Left renal pelvis (tissue), 4 donors: ENCODE measurements around the gene WIF1. TPM values are rescaled to one million over a fixed set of nuclear protein-coding genes. Genes with fewer than 3 reads are reported as not detected.
A peak's percentile ranks its signal among the peaks of the same experiment; 100 is the strongest.

Experiments used
- DNase-seq, 4 donors: peaks; one replicate each; pipeline ENCODE4 v3.0.0-alpha.2; 2013; ENCODE audit warnings: low read depth in 4 of 4, low spot score in 3 of 4
- polyA plus RNA-seq, 4 donors: library from polyadenylated mRNA; unstranded; fragments of 120-200 nt; gene quantifications; one replicate each; pipeline ENCODE4 v1.2.1, GENCODE V29; 2013; ENCODE audit not compliant: insufficient read length in 4 of 4

Gene WIF1, protein sequence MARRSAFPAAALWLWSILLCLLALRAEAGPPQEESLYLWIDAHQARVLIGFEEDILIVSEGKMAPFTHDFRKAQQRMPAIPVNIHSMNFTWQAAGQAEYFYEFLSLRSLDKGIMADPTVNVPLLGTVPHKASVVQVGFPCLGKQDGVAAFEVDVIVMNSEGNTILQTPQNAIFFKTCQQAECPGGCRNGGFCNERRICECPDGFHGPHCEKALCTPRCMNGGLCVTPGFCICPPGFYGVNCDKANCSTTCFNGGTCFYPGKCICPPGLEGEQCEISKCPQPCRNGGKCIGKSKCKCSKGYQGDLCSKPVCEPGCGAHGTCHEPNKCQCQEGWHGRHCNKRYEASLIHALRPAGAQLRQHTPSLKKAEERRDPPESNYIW
- 1 to 10 TPM; 2.0 to 5.5 (median 2.6) TPM for polyA plus RNA-seq

DNA sequence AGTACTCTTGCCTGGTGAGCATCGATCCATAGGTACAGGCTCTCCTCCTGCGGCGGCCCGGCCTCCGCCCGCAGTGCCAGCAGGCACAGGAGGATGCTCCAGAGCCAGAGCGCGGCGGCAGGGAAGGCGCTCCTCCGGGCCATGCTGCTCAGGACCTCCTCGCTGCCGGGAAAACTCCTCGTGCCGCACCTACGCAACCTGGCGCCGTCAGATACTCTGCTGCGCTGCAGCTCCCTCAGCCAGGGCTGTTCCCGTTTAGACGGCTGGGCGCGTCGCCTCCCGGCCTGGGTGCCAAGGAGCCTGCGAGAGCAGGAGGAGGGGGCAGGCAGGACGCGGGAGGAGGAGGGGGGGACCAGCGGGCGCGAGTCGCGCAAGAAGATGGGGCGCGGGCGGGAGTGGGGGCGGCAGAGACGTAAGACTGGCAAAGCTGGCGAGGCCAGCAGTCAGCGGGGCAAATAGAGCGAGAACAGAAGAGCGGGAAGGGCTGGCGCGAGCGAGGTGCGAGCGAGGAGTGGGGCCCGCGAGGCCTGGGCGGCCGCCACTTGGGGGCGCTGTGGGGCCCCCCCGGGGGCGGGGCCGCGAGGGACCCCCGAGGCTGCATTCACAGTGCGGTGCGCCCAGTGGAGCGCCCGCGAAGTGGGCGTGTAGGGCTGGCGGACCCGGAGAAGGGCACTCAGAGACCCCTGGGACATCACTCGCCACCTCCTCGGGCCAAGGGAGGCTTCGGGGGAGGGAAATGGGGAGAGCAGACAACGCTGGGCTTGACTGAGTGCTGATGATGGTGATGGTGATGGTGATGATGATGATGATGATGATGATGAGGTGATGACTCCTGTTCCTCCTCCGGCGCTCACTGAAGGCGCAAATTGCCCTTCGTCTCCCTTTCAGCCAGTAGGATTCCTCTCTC, at the start of gene WIF1:
Gene WIF1 (minus strand): TSS at position 257 of the 907 bp plus-strand sequence. CDS start 114 bp downstream, at position 143.
- no peak for DNase-seq

DNA sequence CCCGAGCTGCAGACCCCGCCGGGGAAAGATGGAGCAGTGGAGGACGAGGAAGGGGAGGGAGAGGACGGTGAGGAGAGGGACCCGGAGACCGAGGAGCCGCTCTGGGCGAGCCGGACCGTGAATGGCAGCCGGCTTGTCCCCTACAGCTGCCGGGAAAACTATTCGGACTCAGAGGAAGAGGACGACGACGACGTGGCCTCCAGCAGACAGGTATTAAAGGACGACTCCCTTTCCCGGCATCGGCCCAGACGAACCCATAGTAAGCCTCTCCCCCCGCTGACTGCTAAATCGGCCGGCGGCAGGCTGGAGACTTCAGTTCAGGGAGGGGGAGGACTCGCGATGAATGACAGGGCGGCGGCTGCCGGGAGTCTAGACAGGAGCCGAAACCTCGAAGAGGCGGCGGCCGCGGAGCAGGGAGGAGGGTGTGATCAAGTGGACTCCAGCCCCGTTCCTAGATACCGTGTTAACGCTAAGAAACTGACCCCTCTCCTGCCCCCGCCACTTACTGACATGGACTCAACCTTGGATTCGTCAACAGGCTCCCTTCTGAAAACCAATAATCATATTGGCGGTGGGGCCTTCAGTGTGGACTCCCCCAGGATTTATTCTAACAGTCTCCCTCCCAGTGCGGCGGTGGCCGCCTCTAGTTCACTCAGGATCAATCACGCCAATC, 49.2 kb upstream of the WIF1 start:
- DNase-seq = peak in 2 of 4 donors; percentile 21 to 27

DNA sequence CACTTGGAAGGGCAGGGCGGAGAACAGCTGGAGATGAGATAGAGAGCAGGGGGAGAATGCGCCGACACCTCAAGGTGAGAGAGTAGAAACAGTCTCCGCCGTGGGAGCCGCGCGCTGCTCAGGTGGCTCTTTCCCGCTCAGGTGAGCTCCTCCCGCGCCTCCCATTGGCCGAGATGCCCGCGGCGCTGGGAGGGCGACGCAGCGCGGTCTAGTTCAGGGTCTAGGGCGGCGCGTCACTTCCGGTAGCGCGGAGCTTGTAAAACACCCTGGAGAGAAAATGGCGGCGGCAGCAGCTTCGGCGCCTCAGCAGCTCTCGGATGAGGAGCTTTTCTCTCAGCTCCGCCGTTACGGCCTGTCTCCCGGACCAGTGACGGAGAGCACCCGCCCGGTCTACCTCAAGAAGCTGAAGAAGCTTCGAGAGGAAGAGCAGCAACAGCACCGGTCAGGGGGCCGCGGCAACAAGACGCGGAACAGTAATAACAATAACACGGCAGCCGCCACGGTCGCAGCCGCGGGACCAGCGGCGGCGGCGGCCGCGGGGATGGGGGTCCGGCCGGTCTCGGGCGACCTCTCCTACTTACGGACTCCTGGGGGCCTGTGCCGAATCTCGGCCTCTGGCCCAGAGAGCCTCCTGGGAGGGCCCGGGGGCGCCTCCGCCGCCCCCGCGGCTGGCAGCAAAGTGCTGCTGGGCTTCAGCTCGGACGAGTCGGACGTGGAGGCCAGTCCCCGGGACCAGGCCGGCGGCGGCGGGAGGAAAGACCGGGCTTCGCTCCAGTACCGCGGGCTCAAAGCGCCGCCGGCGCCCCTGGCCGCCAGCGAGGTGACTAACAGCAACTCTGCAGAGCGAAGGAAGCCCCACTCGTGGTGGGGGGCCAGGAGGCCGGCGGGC, 48.5 kb upstream of the WIF1 start, which contains the start of gene LEMD3:
Gene LEMD3 (plus strand): TSS at position 264 of the 889 bp plus-strand sequence. CDS start 14 bp downstream, at position 278.
- DNase-seq = peak; percentile 85 to 93 (median 89)

DNA sequence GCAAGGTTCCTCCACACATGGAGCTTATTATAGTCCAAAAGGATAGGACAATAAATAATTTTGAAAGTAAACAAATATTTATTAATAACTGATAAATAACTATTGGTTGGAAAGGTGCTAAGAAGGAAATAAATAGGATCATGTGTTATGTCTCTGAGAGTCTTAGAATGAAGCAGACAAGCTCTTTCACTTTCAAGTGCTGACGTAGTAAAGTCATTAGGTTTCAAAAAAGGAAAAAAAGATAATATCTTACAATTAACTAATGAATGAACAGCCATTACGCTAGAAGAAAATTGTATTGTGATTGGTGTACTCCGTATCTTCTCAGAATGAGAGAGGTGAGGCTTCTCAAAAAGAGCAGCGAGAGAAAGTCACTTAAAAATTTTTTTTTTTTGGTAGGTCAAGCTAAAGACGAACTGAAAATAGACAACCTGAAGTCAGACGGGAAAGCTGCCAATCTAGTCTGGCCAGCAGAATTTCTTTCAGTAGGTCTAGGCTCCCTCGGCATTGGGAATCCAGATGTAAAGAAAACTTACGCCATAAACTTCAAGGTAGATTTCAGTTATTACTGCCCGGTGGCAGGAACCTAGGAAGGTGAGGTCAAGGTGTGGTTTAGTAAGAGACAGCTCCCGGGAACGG, 47.7 kb upstream of the WIF1 start:
- DNase-seq = no peak

DNA sequence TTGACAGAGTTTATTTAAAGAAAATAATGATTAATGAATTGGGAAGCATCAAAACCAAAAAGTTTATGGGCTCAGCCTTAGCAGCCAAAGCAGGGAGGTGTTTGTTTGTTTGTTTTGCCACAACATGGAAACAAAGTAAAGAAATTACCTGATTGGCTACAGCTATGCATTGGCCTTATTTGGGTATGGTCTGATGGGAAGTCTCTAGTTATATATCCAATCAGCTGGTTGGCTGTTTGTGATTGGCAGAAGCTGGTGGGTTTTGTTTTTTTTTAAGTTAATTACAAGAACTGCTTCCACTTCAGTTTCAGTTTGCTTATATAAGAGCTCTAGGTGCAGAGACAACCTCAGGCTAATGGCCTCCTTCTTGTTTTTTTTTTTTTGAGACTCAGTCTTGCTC, 43.7 kb upstream of the WIF1 start:
- no peak for DNase-seq

DNA sequence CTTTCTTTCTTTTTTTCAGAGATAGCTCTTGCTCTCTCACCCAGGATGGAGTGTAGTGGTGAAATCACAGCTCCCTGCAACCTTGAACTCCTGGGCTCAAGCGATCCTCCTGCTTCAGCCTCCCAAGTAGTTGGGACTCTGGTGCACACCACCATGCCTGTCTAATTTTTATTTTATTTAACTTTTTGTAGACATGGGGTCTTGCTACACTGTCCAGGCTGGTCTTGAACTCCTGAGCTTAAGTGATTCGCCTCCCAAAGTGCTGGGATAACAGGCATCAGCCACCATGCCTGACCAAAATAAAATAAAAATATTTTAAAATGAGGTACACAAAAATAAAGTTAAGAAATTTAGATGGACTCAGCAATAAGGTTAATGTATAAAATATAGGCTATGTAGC, 43.1 kb upstream of the WIF1 start:
- no peak for DNase-seq

DNA sequence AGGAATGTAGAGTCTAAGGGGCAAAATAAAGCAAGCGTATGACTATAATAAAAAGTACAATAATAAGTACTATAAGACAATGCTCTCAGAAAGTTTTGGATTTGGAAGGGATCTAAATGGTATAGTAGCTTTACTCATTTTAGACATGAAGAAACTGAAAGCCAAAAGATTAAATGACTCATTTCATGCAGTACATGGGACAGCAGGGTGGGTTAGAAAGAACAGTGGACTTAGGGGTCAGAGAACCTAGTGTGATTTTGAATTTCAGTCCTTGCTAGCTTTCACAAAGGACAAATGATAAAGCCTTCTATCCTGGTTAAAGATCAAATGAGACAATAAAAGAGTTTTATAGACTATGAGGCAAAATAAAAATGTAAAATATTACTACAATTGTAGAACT, 41.5 kb upstream of the WIF1 start:
- no peak for DNase-seq

DNA sequence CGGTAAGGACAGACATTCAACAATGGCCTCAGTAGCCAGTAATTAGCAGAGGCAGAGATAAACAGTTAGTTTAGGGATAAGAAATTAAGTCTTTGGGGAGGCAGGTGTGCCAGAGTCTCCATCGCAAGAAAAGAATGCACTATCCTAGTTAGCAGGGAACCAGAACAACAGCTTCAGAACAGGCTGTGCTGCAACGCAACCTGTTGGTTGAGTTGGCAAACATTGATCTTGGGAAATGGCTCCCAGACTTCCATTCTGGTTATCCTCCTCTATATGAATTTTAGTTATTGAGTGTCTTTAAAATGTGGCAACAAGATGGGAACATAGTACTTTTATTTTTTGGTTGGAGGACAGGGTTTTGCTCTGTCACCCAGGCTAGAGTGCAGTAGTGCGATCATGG, 36.0 kb upstream of the WIF1 start:
- DNase-seq = no peak

DNA sequence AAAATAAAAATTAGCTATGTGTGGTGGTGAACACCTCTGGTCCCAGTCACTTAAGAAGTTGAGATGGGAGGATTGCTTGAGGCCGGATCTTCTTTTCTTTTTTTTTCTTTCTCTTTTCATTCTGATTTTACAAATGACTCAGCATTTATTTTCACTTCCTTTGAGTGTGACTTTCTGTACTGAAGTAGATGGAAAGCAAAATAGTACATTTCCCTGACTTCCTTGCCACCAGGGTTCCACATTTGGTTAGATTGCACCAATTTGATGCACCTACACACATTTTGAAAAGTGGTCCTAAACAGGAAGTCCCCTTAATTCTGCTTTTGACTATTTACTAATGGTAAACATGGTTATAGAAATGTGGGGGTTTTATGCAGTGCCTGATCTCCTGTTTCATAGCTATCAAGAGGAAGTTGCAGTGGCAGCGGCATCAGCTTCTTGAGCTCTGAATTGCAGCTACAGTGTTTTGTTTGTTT, 35.3 kb upstream of the WIF1 start:
- no peak for DNase-seq

DNA sequence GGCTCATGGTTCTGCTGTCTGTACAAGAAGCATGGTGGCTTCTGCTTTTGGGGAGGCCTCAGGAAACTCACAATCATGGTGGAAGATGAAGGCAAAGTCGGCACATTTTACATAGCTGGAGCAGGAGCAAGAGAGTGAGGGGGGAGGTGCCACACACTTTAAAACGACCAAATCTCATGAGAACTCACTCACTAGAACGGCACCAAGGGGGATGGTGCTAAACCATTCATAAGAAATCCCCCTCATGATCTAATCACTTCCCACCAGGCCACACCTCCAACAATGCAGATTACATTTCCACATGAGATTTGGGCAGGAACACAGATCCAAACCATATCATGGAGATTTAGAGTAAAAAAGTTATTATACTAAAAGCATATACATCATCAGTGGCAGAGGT, 34.7 kb upstream of the WIF1 start:
- no peak for DNase-seq

DNA sequence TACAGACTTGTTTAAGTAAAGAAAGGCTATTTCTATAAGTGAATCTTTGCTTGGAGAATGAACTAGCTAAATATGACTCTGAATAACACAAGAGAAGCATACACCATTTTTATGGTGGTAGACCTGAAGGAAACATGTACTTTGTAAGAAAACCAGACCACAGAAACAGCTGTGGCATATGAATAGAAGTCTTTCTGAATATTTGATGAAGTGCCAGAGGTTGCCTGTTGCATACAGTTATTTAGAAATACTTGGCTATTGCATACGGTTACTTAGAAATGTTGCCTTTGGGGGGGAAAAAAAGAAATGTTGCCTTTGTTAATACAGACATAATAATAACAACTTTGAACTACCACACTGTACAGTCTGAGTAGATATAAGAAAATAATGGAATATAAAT, 31.5 kb upstream of the WIF1 start:
- DNase-seq = no peak

DNA sequence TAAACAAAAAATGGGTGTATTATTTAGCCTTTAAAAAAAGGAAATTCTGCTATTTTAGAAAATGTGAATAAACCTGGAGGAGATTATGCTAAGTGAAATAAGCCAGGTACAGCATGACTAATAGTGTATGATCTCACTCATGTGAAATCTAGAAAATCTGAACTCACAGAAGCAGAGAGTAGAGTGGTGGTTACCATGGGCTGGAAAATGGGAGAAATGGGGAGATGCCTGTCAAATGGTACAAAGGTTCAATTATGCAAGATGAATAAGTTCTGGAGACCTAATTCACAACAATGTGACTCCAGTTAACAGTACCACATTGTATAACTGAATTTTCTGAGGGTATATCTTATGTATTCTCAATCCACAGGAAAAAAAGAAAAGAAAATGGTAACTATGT, 30.9 kb upstream of the WIF1 start:
- DNase-seq = no peak

DNA sequence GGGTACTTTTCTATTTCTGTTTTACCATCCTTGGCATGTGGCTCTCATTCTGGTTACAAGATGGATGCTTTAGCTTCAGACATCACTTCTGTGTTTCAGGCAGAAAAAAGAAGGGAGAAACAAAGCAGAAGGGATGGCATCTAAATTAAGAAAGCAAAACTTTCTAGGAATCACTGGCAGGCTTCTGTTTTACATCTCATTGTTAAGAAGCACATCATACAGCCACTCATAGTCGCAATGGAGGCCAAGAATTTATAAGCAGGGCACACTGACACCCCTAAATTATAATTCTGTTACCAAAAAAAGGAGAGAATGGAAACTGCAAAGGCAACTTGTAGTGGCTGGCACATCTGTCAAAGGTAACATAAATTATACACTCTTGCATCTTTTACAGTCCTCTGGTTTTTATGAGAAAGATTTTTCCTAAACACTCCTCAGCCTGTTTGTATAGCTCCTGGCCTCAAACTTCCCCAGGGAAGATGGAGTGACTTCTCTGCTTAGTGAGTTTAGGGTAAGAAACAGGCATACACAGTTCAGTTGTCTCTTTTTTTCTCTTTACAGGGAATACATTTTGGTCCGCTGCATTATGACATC, 26.3 kb upstream of the WIF1 start:
- no peak for DNase-seq

DNA sequence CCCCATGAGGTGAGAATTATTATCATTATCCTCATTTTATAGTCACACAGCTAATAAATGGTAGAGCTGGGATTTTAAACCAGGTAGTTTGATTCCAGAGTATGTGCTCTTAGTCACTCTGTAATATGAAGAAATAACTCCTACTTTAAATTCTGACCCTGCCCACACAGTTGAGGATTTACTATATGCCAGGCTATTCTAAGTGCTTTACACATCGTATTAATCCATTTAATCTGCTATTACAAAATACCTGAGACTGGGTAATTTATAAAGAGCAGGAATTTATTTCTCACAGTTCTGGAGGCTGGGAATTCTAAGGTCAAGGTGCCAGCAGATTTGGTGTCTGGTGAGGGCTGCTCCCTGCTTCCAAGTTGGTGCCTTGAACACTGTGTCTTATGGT, 19.6 kb upstream of the WIF1 start:
- no peak for DNase-seq

DNA sequence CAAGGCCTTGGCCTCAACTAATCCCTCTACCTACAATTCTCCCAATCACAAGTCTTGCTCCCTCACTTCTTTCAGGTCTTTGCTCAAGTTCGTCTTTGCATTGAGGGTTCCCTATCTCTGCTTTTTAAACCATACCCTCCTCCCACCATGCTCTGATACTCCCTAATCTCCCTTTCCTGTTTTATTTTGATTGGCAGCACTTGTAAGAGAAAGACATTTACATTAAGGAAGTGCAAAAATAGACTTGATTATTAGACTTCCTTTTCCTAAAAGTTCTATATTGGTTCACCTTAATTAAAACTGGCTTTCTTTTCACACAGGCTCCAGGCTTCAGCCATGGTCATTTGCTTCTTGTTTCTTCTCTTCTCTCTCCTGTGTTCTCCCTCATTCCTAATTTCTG, 18.3 kb upstream of the WIF1 start:
- DNase-seq = no peak

DNA sequence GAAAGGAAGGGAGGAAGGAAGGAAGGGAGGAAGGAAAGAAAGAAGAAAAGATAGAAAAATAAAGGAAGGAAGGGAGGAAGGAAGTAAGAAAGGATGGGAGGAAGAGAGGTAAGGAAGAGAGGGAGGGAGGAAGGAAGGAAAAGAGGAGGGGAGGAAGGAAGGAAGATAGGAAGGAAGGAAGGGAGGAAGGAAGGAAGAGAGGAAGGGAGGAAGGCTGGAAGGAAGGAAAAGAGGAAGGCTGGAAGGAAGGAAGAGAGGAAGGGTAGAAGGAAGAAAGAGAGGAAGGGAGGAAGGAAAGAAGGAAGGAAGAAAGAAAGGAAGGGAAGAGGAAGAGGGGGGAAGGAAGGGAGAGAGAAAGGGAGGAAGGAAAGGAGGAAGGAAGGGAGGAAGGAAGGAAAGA, 12.8 kb upstream of the WIF1 start:
- no peak for DNase-seq

DNA sequence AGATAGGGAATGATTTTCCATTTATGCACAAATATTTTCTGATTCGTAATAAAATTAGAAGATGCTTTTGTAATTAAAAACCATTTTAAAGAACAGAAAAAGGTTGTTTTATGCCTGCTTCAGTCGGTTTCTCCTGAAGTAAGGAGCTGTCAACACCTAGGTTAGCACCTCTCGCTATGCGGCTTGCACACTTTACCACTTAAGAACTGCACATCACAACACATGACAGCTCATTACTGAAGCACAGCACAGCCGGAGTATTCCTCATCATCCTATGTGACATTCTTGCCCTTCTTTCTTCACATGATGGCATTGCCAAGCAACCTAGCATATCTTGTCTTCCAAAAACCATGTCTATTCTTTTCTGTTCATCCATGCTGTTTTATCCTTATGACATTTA, 5.4 kb upstream of the WIF1 start:
- no peak for DNase-seq

DNA sequence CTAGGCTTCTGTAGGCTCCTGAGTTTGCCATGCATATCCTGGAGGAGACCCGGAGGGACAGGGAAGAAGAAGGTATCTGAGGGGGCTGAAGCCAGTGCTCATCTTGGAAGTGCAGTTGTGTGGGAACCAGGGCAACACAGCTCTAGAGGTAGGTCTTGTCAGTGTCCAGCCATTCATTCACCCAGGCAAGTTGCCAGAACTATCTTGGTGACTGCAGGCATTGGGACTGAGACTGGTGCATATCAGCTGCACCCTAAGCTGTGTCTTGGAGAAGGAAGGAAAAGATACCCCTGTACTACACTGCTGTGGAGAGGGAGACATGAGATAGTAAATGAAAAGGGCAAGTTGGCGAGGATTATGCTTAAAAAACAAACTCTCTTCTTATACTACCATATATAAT, 4.9 kb upstream of the WIF1 start:
- no peak for DNase-seq

DNA sequence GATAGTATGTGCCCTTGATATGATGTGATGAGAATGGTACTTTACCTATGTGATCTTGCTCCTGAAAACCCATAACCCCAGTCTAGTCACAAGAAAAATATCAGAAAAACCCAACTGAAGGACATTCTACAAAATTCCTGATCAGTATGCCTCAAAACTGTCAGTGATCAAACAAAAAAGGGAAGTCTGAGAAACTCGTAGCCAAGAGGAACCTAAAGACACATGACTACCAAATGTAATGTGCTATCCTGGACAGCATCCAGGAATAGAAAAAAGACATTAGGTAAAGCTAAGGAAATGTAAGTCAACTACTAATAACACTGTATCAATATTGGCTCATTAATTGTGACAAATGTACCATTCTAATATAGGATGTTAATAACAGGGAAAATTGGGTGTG, 4.1 kb upstream of the WIF1 start:
- no peak for DNase-seq
